Astrocyte of the spinal cord (primary cell): ENCODE measurements around the gene PAPPA.

Experiments used
- DNase-seq: peaks from one replicate; pipeline ENCODE4 v3.0.0; 2011; ENCODE audit warnings: low read depth, low spot score
- H3K4me3 ChIP-seq: 2 replicates; pipeline ENCODE4 v1.5.1; 2011; ENCODE audit warnings: low read depth, mild to moderate bottlenecking, low read length, moderate library complexity
- in situ Hi-C: cut with HindIII; loops from 2 replicates; pipeline ENCODE4 v1.10.0; 2017; ENCODE audit warnings: low sequenced_read_pairs
- TF ChIP-seq, protein P1 (sequence below): IDR thresholded peaks from 2 replicates; pipeline ENCODE4 v1.5.1; 2012; ENCODE audit warnings: low read depth, mild to moderate bottlenecking, low read length, inconsistent platforms

The PAPPA gene

GRCh38 chr9:116232424-116233159 lies 79.0 kb downstream of the PAPPA start:
- DNase-seq = peak; percentile 19
- in situ Hi-C loops = no loop called here
- TF ChIP-seq, protein P1, sequence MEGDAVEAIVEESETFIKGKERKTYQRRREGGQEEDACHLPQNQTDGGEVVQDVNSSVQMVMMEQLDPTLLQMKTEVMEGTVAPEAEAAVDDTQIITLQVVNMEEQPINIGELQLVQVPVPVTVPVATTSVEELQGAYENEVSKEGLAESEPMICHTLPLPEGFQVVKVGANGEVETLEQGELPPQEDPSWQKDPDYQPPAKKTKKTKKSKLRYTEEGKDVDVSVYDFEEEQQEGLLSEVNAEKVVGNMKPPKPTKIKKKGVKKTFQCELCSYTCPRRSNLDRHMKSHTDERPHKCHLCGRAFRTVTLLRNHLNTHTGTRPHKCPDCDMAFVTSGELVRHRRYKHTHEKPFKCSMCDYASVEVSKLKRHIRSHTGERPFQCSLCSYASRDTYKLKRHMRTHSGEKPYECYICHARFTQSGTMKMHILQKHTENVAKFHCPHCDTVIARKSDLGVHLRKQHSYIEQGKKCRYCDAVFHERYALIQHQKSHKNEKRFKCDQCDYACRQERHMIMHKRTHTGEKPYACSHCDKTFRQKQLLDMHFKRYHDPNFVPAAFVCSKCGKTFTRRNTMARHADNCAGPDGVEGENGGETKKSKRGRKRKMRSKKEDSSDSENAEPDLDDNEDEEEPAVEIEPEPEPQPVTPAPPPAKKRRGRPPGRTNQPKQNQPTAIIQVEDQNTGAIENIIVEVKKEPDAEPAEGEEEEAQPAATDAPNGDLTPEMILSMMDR = no peak
- no peak overlapping the region for H3K4me3 ChIP-seq

DNA sequence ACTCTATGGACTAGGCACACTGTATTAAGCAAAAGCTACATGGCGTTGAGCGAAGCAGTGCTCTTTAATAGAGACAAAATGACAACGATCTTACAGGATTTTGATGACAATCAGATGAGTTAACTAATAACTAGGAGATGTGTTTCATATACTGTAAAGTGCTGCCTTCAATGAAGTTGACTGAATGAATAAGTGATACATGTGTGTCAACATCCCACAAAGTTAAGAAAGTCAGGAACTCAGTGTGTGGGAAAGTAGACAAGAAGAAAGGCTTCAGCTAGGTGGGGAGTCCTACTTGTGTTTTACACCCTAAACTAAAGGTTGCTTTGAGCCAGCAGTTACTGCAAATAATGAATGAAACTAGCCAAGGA lies 79.6 kb downstream of the PAPPA start:
- in situ Hi-C loops = no loop called here
- TF ChIP-seq, protein P1 = no peak
- DNase-seq = peak; percentile 21
- no peak overlapping the region for H3K4me3 ChIP-seq

DNA sequence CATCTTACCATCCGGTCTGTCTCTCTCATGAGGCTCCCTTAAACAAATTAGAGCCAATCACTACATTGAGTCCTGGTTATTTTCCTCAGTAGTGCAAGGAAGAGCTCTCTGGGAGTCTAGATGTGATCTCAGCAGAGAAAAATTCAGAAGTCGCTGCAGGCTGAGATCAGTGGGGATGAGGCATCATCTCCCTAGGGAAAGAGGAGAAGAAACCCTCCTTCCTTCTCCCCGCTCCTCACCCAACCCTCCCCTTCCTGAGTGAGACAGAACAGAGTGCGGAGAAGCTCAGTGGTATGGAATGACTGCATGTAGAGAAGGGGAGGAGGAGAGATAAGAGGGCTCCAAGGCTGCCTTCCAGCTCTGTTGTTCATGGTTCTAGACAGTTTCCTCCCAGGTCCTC lies 80.5 kb downstream of the PAPPA start:
- in situ Hi-C loops = no loop called here
- no peak overlapping the region for H3K4me3 ChIP-seq
- TF ChIP-seq, protein P1 = no peak
- peak; percentile 96 for DNase-seq

DNA sequence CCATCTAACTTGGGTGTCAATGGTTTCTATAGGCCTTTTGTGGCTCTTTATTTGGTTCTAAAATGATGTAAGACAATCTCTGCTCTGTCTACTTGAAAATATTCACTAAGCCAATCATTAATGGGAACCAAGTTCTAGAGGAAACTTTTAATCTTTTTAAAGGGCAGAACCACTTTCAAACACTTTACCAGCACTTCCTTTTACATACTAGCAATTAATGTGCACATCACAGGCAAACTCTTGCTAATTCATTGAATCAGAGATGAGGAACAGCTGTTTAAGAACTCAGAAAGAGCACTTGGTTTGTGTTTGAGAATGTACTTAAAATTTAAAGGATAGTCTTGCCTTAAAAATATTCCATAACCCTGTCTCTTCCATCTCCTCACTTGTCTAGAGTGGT lies 83.4 kb downstream of the PAPPA start:
- DNase-seq = no peak
- in situ Hi-C loops = no loop called here
- TF ChIP-seq, protein P1 = no peak
- no peak overlapping the region for H3K4me3 ChIP-seq

DNA sequence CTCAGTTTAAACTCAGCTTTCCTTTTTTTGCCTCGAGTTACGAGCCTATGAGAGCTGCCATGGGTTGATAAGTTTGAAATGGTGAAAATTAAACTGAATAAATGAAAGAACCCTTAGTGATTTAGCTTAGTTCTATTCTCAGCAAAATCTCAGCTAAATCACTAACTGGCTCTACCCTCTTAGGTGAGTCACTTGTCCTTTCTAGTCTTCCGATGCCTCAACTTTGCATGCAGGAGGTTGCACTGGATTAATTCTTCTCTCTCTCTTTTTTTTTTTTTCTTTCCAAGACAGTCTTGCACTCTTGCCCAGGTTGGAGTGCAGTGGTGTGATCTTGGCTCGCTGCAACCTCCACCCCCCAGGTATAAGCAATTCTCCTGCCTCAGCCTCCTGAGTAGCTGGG lies 83.9 kb downstream of the PAPPA start:
- TF ChIP-seq, protein P1 = no peak
- no peak for DNase-seq
- in situ Hi-C loops = no loop called here
- H3K4me3 ChIP-seq = no peak overlapping the region

DNA sequence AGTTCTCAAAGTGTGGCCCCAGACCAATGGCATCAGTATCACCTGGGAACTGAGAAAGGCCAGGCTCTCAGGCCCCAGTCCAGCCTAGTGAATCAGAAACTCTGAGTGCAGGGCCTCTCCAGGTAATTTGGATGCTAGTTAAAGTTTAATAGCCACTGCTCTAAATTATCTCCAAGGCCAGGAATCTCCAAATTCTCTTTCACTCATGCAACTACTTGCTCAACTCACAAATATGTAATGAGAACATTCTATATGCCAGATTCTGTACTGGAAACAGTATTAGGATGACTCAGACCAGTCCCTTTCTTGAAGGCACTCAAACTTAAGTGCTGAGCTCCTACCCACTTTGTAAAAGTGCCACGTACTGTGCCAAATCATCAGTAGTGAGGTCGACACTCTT lies 84.6 kb downstream of the PAPPA start:
- TF ChIP-seq, protein P1 = no peak
- DNase-seq = peak; percentile 80
- no peak overlapping the region for H3K4me3 ChIP-seq
- in situ Hi-C loops = no loop called here
